Left ventricle myocardium superior (tissue), 1 donor: ENCODE data around the gene FMOD. TPM values are rescaled to one million over a fixed set of nuclear protein-coding genes. Genes with fewer than 3 reads are reported as not detected.
"Not testable (repeated sequence)": the region's sequence is repeated elsewhere in the genome, so short reads cannot be mapped to it uniquely, and the experiment has no call there.

Experiments used
- ATAC-seq: fragments of 200-7000 bp; cut with Tn5 transposase; one replicate; pipeline ENCODE4 v1.9.1; 2020; ENCODE audit warnings: mild to moderate bottlenecking, moderate library complexity
- DNase-seq: peaks from one replicate; pipeline ENCODE4 v3.0.0-alpha.2; 2020
- intact Hi-C: fragments of 100-400 bp; cut with micrococcal nuclease; formaldehyde crosslinking; loops from one replicate; pipeline ENCODE4 v1.11.0; 2022
- total RNA-seq: library from RNA; stranded (reverse); fragmentation: NEBNext Ultra II Directional; extraction: Animal tissue kit (Norgen Biotek cat#: 25700); gene quantifications from one replicate; pipeline ENCODE4 v1.2.1, GENCODE V29; 2021
- donor health status: DM: no; HTN: yes; CAD: no; lungs with severe emphysema.

Gene FMOD
- total RNA-seq, 1 donor from 2014 or later = 9.6 TPM

- ATAC-seq (no peak), DNase-seq (no peak)
- intact Hi-C loops = no loop called here
Measured at GRCh38 chr1:203311368-203312301, 39.3 kb downstream of the FMOD start.

GRCh38 chr1:203308923-203309331 is 42.0 kb downstream of the FMOD start:
- intact Hi-C loops = no loop called here
- ATAC-seq (no peak), DNase-seq (no peak)

GRCh38 chr1:203308328-203308922 is 42.5 kb downstream of the FMOD start:
- ATAC-seq (no peak), DNase-seq (no peak)
- intact Hi-C loops = no loop called here

- ATAC-seq (no peak), DNase-seq (no peak)
- intact Hi-C loops = no loop called here
Measured at GRCh38 chr1:203307641-203308126, 43.2 kb downstream of the FMOD start.

GRCh38 chr1:203306965-203307541 is 43.9 kb downstream of the FMOD start:
- DNase-seq (peak; percentile 63), ATAC-seq (no peak)
- intact Hi-C loops = no loop called here

- intact Hi-C loops = no loop called here
- peak; percentile 66 for ATAC-seq
- DNase-seq = peak; percentile 87
Measured at GRCh38 chr1:203306089-203306964, 44.6 kb downstream of the FMOD start.

GRCh38 chr1:203305809-203306088 is 45.2 kb downstream of the FMOD start:
- DNase-seq (no peak), ATAC-seq (peak; percentile 26)
- intact Hi-C loops = no loop called here

GRCh38 chr1:203304919-203305808 is 45.8 kb downstream of the FMOD start, which contains the start of gene BTG2:
BTG2 (plus strand) TSS chr1:203305519; CDS start chr1:203305607, 88 bp downstream.
- intact Hi-C loops = no loop called here

GRCh38 chr1:203304391-203304918 is 46.5 kb downstream of the FMOD start:
- DNase-seq (no peak), ATAC-seq (no peak)
- intact Hi-C loops = no loop called here

More at GRCh38 chr1:203304919-203305808, 45.8 kb downstream of the FMOD start, which contains the start of gene BTG2:
- ATAC-seq (peak; percentile 91), DNase-seq (peak; percentile 97)

GRCh38 chr1:203302894-203303293 is 48.0 kb downstream of the FMOD start:
- ATAC-seq (no peak), DNase-seq (no peak)
- intact Hi-C loops = no loop called here

- intact Hi-C loops = no loop called here
- ATAC-seq = no peak
- no peak for DNase-seq
Measured at GRCh38 chr1:203302456-203302855, 48.5 kb downstream of the FMOD start.

- no peak for DNase-seq
- ATAC-seq = no peak
- intact Hi-C loops = no loop called here
Measured at GRCh38 chr1:203301331-203301668, 49.6 kb downstream of the FMOD start.

- ATAC-seq (no peak), DNase-seq (no peak)
- intact Hi-C loops = no loop called here
Measured at GRCh38 chr1:203300441-203301330, 50.2 kb downstream of the FMOD start.

- ATAC-seq, intact Hi-C loops, DNase-seq: not testable (repeated sequence)
Measured at GRCh38 chr1:203299719-203300429, 51.0 kb downstream of the FMOD start.

GRCh38 chr1:203299169-203299568 is 51.8 kb downstream of the FMOD start:
- ATAC-seq (no peak), DNase-seq (no peak)
- intact Hi-C loops = no loop called here

GRCh38 chr1:203296460-203297073 is 54.4 kb downstream of the FMOD start:
- no peak for DNase-seq
- intact Hi-C loops = no loop called here

More at GRCh38 chr1:203296460-203297073, 54.4 kb downstream of the FMOD start:
- peak; percentile 23 for ATAC-seq
